ENCODE data around the gene GATD1. TPM values are rescaled to one million over a fixed set of nuclear protein-coding genes. Genes with fewer than 3 reads are reported as not detected.
A peak's percentile ranks its signal among the peaks of the same experiment; 100 is the strongest.

Gene GATD1
- total RNA-seq, 1 experiment from 2014 or later = 81.3 TPM

GRCh38 chr11:762421-763072 is 14.7 kb downstream of the GATD1 start:
- Histone ChIP-seq H3K27ac (ENCODE audit: low read depth, low read length, poor library complexity, severe bottlenecking) (peak overlapping the region; percentile 30), H3K4me3 (ENCODE audit: low read depth, low read length, poor library complexity, severe bottlenecking) (no peak overlapping the region), H3K36me3 (ENCODE audit: insufficient read depth, low read length, poor library complexity, severe bottlenecking) (peaks cover 49% of the 10 kb centered on the region), H3K27me3 (replicated peaks; ENCODE audit: insufficient read depth, low read depth, low read length, poor library complexity) (no peaks in the 10 kb centered on the region), H3K9me3 (ENCODE audit: low read depth, low read length, poor library complexity, severe bottlenecking) (no peaks in the 10 kb centered on the region), H3K4me1 (ENCODE audit: insufficient read depth, low read length, poor library complexity, severe bottlenecking) (no peaks in the 10 kb centered on the region)
- intact Hi-C loops (cut with micrococcal nuclease; ENCODE audit: unreplicated experiment) = no loop called here
- POLR2A ChIA-PET (ENCODE audit: low non-redundant PET) = no interaction called here
- TF ChIP-seq EZH2 (IDR thresholded peaks at IDR 0.05; ENCODE audit: borderline replicate concordance, low read depth, low read length, poor library complexity, severe bottlenecking) (no peak), CTCF (conservative IDR thresholded peaks at IDR 0.05; ENCODE audit: low read depth, low read length) (peak; percentile 46)
- peak; percentile 70 for DNase-seq (ENCODE audit: low spot score)
- BruUV-seq (replicated peaks) = no TSS peak
- CTCF ChIA-PET = no interaction called here

- DNase-seq (ENCODE audit: low spot score) = no peak
- no peaks in the 10 kb centered on the region for H3K27me3 ChIP-seq (replicated peaks; ENCODE audit: insufficient read depth, low read depth, low read length, poor library complexity)
- CTCF ChIA-PET = interaction anchor here (0.6 kb wide), 1 partner anchor 23 kb away, joined by 6 read pairs; no protein-coding TSS in a partner anchor
- no peak for TF ChIP-seq EZH2 (IDR thresholded peaks at IDR 0.05; ENCODE audit: borderline replicate concordance, low read depth, low read length, poor library complexity, severe bottlenecking)
- TF ChIP-seq CTCF (conservative IDR thresholded peaks at IDR 0.05; ENCODE audit: low read depth, low read length) = no peak
- H3K9me3 ChIP-seq (ENCODE audit: low read depth, low read length, poor library complexity, severe bottlenecking) = no peaks in the 10 kb centered on the region
- POLR2A ChIA-PET (ENCODE audit: low non-redundant PET) = no interaction called here
- H3K4me1 ChIP-seq (ENCODE audit: insufficient read depth, low read length, poor library complexity, severe bottlenecking) = no peaks in the 10 kb centered on the region
- intact Hi-C loops (cut with micrococcal nuclease; ENCODE audit: unreplicated experiment) = no loop called here
- no peak overlapping the region for H3K27ac ChIP-seq (ENCODE audit: low read depth, low read length, poor library complexity, severe bottlenecking)
- H3K4me3 ChIP-seq (ENCODE audit: low read depth, low read length, poor library complexity, severe bottlenecking) = no peak overlapping the region
- no TSS peak for BruUV-seq (replicated peaks)
- peaks cover 48% of the 10 kb centered on the region for H3K36me3 ChIP-seq (ENCODE audit: insufficient read depth, low read length, poor library complexity, severe bottlenecking)
Measured at GRCh38 chr11:761526-762108, 15.7 kb downstream of the GATD1 start.

GRCh38 chr11:760236-760635 is 17.1 kb downstream of the GATD1 start:
- Histone ChIP-seq H3K27ac (ENCODE audit: low read depth, low read length, poor library complexity, severe bottlenecking) (no peak overlapping the region), H3K36me3 (ENCODE audit: insufficient read depth, low read length, poor library complexity, severe bottlenecking) (peaks cover 48% of the 10 kb centered on the region), H3K27me3 (replicated peaks; ENCODE audit: insufficient read depth, low read depth, low read length, poor library complexity) (no peaks in the 10 kb centered on the region), H3K9me3 (ENCODE audit: low read depth, low read length, poor library complexity, severe bottlenecking) (no peaks in the 10 kb centered on the region), H3K4me3 (ENCODE audit: low read depth, low read length, poor library complexity, severe bottlenecking) (no peak overlapping the region), H3K4me1 (ENCODE audit: insufficient read depth, low read length, poor library complexity, severe bottlenecking) (no peaks in the 10 kb centered on the region)
- intact Hi-C loops (cut with micrococcal nuclease; ENCODE audit: unreplicated experiment) = no loop called here
- TF ChIP-seq EZH2 (IDR thresholded peaks at IDR 0.05; ENCODE audit: borderline replicate concordance, low read depth, low read length, poor library complexity, severe bottlenecking) = no peak
- TF ChIP-seq CTCF (conservative IDR thresholded peaks at IDR 0.05; ENCODE audit: low read depth, low read length) = no peak
- POLR2A ChIA-PET (ENCODE audit: low non-redundant PET) = interaction anchor here (0.7 kb wide), 1 partner anchor 311 kb away, joined by 5 read pairs; no protein-coding TSS in a partner anchor
- no TSS peak for BruUV-seq (replicated peaks)
- no peak for DNase-seq (ENCODE audit: low spot score)
- CTCF ChIA-PET = no interaction called here
